LNCaP clone FGC (cell line): Measurements from ENCODE around the gene COPS9.
A peak's percentile ranks its signal among the peaks of the same experiment; 100 is the strongest.

Experiments used
- DNase-seq: peaks from one replicate; pipeline ENCODE4 v3.0.0-alpha.2; 2011; ENCODE audit warnings: low read depth
- H3K4me3 ChIP-seq: 2 replicates; pipeline ENCODE4 v1.5.1; 2011; ENCODE audit warnings: mild to moderate bottlenecking, low read depth, low read length, control low read depth
- CTCF ChIP-seq: IDR thresholded peaks from 2 replicates; pipeline ENCODE4 v1.5.1; 2012; ENCODE audit warnings: mild to moderate bottlenecking; ENCODE audit not compliant: control insufficient read depth, insufficient read depth; ENCODE audit errors: extremely low read depth

The COPS9 gene

GRCh38 chr2:240121190-240121589, 14.9 kb downstream of the COPS9 start:
- no peak for TF ChIP-seq CTCF
- no peak overlapping the region for H3K4me3 ChIP-seq
- DNase-seq, result no peak

GRCh38 chr2:240114233-240114632, 21.9 kb downstream of the COPS9 start:
- DNase-seq, result no peak
- TF ChIP-seq CTCF, result no peak
- H3K4me3 ChIP-seq, result no peak overlapping the region

DNA sequence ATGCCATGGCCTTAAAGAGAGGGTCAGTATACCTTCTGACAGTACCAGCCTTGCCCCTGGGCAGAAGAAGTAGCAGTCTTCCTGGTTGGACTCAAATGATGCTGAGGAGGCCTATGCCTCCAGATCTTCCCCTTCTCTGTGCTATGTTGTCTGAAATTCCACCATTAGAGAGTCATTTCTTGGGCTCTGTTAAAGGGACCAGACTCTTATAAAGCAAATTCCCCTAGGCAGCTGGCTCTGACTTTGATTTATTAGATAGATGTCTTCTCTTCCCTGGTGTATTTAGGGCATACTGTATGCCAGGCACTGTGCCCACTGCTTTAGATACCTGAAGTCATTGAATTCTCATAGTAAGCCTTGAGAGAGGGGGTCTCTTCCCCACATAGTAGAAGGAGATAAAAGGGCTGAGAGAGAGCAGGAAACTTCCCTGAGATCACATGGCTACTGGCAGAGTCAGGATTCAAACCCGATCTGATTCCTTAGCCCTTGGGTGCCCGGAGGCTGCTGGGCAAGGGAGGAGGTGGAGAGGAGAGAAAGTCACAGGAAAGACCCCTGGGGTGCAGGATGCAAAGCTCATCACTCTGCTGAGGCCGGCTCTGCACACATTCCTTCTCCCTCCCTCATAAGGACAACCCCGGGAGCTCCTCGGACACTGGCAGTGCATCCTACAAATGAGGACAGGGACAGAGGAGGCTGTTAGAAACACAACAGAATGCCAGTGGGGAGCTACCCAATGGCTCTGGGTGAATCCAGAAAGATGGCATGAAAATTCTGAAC, 23.0 kb downstream of the COPS9 start:
- no peak overlapping the region for H3K4me3 ChIP-seq
- no peak for DNase-seq
- no peak for TF ChIP-seq CTCF

DNA sequence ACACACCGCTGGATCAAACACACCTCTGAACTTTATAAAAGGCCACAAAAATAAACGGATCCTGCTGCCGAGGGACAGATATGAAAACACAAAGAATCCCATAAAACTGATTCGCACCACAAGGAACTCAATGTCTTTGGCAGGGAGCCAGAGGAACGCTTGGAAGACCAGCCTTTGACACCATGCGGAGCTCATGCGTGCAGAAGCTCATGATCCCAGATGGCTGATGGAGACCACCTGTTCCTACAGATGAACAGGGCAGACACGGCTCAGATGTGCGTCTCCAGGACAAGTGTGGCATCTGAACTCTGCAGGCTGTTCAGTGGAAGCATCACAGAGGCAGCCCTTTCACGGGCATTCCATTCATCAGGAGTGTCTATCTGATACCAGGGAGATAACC, 24.9 kb downstream of the COPS9 start:
- peak; percentile 21 for DNase-seq
- TF ChIP-seq CTCF, result no peak
- no peak overlapping the region for H3K4me3 ChIP-seq

GRCh38 chr2:240109386-240109785, 26.7 kb downstream of the COPS9 start:
- no peak for TF ChIP-seq CTCF
- H3K4me3 ChIP-seq, result no peak overlapping the region
- no peak for DNase-seq

GRCh38 chr2:240107477-240107796, 28.7 kb downstream of the COPS9 start:
- TF ChIP-seq CTCF, result no peak
- no peak overlapping the region for H3K4me3 ChIP-seq

More at GRCh38 chr2:240107477-240107796, 28.7 kb downstream of the COPS9 start:
- DNase-seq, result no peak
